Endothelial cell of umbilical vein (primary cell): Measurements from ENCODE around the gene HDAC11. TPM values are rescaled to one million over a fixed set of nuclear protein-coding genes. Genes with fewer than 3 reads are reported as not detected.
A peak's percentile ranks its signal among the peaks of the same experiment; 100 is the strongest.

Experiments used
- BruUV-seq: library from RNA; stranded (reverse); fragments of 400-500 nt; replicated peaks from 2 replicates; lab custom pipeline; 2021; lab: Mats Ljungman, UMichigan
- CTCF ChIA-PET: fragments of 300-600, 350-600 bp; sonication (Branson Sonifier 250); formaldehyde crosslinking; loops from one replicate; lab custom pipeline; 2021; ENCODE audit warnings: antibody characterized with exemption, inconsistent platforms; lab: Charles Lee
- POLR2A ChIA-PET: fragments of 300-600, 350-600 bp; sonication (Branson Sonifier 250); formaldehyde crosslinking; loops from one replicate; lab custom pipeline; 2021; ENCODE audit warnings: antibody characterized with exemption, inconsistent platforms; lab: Charles Lee
- DNase-seq: peaks from one replicate; pipeline ENCODE4 v3.0.0-alpha.2; 2011; ENCODE audit warnings: low read depth, low spot score
- FAIRE-seq: peaks from 2 replicates; lab custom pipeline; 2011; peaks lifted over from hg19 to GRCh38; lab: Jason Lieb, UNC
- H2AFZ ChIP-seq: 2 replicates; pipeline ENCODE4 v1.6.0; 2012; ENCODE audit warnings: low read depth, low read length, control low read depth, inconsistent platforms
- H3K27ac ChIP-seq: 2 replicates; pipeline ENCODE4 v1.5.1; 2011; ENCODE audit warnings: low read depth, mild to moderate bottlenecking, control low read depth, low read length, moderate library complexity; ENCODE audit not compliant: insufficient read depth
- H3K27me3 ChIP-seq, 2 experiments: 2 replicates each; pipeline versions ENCODE4 v1.6.0 to v1.6.1; 2011; ENCODE audit warnings: low read length in 2 of 2, mixed read lengths in 1 of 2; ENCODE audit not compliant: control insufficient read depth in 2 of 2, insufficient read depth in 2 of 2
- H3K36me3 ChIP-seq, 2 experiments: 2 replicates in 1 of 2; 3 replicates in 1 of 2; pipeline ENCODE4 v1.5.1; 2011; ENCODE audit warnings: low read length in 2 of 2, mild to moderate bottlenecking in 1 of 2, moderate library complexity in 1 of 2; ENCODE audit not compliant: control insufficient read depth in 2 of 2, insufficient read depth in 2 of 2; ENCODE audit errors: extremely low read depth in 1 of 2
- H3K4me1 ChIP-seq: 3 replicates; pipeline ENCODE4 v1.5.1; 2011; ENCODE audit warnings: mild to moderate bottlenecking, low read length; ENCODE audit not compliant: control insufficient read depth, insufficient read depth; ENCODE audit errors: extremely low read depth
- H3K4me2 ChIP-seq: 2 replicates; pipeline ENCODE4 v1.6.1; 2011; ENCODE audit warnings: low read length, control low read depth, mixed read lengths; ENCODE audit not compliant: insufficient read depth
- H3K4me3 ChIP-seq, 3 experiments: fragments of 200-600 bp in 1 of 3; sonication (generic), shearing (Covaris generic) in 1 of 3; replicated peaks in 1 of 3; 2 replicates each; pipeline ENCODE4 v1.5.1; 2011 to 2016; ENCODE audit warnings: control low read depth in 3 of 3, low read length in 3 of 3, mild to moderate bottlenecking in 2 of 3, inconsistent platforms in 1 of 3, low read depth in 1 of 3, moderate library complexity in 1 of 3; ENCODE audit not compliant: insufficient read depth in 1 of 3
- H3K79me2 ChIP-seq: 2 replicates; pipeline ENCODE4 v1.6.0; 2012; ENCODE audit warnings: low read length, inconsistent platforms; ENCODE audit not compliant: control insufficient read depth, insufficient read depth
- H3K9ac ChIP-seq: replicated peaks from 2 replicates; pipeline ENCODE3; 2011; ENCODE audit warnings: low read length, control low read depth; ENCODE audit not compliant: insufficient read depth; ENCODE audit errors: extremely low read depth
- H3K9me1 ChIP-seq: replicated peaks from 3 replicates; pipeline ENCODE4 v1.6.0; 2011; ENCODE audit warnings: mild to moderate bottlenecking, low read length; ENCODE audit not compliant: control insufficient read depth, insufficient read depth; ENCODE audit errors: extremely low read depth
- H3K9me3 ChIP-seq: replicated peaks from 2 replicates; pipeline ENCODE4 v1.5.1; 2012; ENCODE audit warnings: low read length, inconsistent platforms; ENCODE audit not compliant: control insufficient read depth, insufficient read depth
- H4K20me1 ChIP-seq: replicated peaks from 2 replicates; pipeline ENCODE3; 2011; ENCODE audit warnings: mild to moderate bottlenecking, low read length; ENCODE audit not compliant: control insufficient read depth, insufficient read depth; ENCODE audit errors: extremely low read depth
- CTCF ChIP-seq, 2 donors: IDR thresholded peaks; 1 replicate in 1 of 2; 2 replicates in 1 of 2; pipeline ENCODE4 v1.5.1; 2011; ENCODE audit warnings: low read length in 2 of 2, mild to moderate bottlenecking in 2 of 2, moderate library complexity in 2 of 2, control low read depth in 1 of 2, inconsistent platforms in 1 of 2, low read depth in 1 of 2; ENCODE audit not compliant: insufficient read depth in 1 of 2; ENCODE audit errors: extremely low read depth in 1 of 2
- EZH2 ChIP-seq: IDR thresholded peaks from 2 replicates; pipeline ENCODE4 v1.6.1; 2012; ENCODE audit warnings: borderline replicate concordance, low read depth, mild to moderate bottlenecking, moderate library complexity, low read length, inconsistent platforms; ENCODE audit not compliant: severe bottlenecking
- FOS ChIP-seq: IDR thresholded peaks from 2 replicates; pipeline ENCODE4 v1.6.1; 2011; ENCODE audit warnings: mild to moderate bottlenecking, low read length, moderate library complexity, borderline replicate concordance; ENCODE audit not compliant: insufficient read depth
- GATA2 ChIP-seq: IDR thresholded peaks from 2 replicates; pipeline ENCODE4 v1.7.0; 2011; ENCODE audit warnings: low read depth, mild to moderate bottlenecking, moderate library complexity, mixed read lengths, low read length; ENCODE audit not compliant: insufficient read length, insufficient read depth
- JUN ChIP-seq: IDR thresholded peaks from 2 replicates; pipeline ENCODE4 v1.6.1; 2011; ENCODE audit warnings: borderline replicate concordance, low read depth; ENCODE audit not compliant: insufficient read length, insufficient read depth
- MAX ChIP-seq: IDR thresholded peaks from 2 replicates; pipeline ENCODE4 v1.6.1; 2011; ENCODE audit not compliant: insufficient read depth, insufficient read length
- MYC ChIP-seq: IDR thresholded peaks from one replicate; pipeline ENCODE4 v1.6.1; 2011; ENCODE audit warnings: mild to moderate bottlenecking, low read depth, low read length
- POLR2A ChIP-seq: IDR thresholded peaks from 2 replicates; pipeline ENCODE4 v1.6.1; 2012; ENCODE audit warnings: low read depth, mild to moderate bottlenecking, control low read depth, low read length
- POLR2AphosphoS5 ChIP-seq: IDR thresholded peaks from 2 replicates; pipeline ENCODE4 v1.6.1; 2012; ENCODE audit warnings: low read depth, mild to moderate bottlenecking, control low read depth, low read length, moderate library complexity; ENCODE audit not compliant: insufficient read depth
- dilution Hi-C: fragments of 300-500 bp; cut with MboI; formaldehyde crosslinking; loops from one replicate; pipeline ENCODE4 v1.15.0; 2019; ENCODE audit warnings: low sequenced_read_pairs; ENCODE audit not compliant: extremely low pct_ligation_motif_present
- intact Hi-C: fragments of 100-400 bp; cut with micrococcal nuclease; formaldehyde crosslinking; loops from one replicate; pipeline ENCODE4 v1.10.0; 2022
- polyA plus RNA-seq, 4 experiments: library from polyadenylated mRNA; depleted of rRNA in 3 of 4; stranded (reverse) in 3 of 4; unstranded in 1 of 4; fragments of >200 nt; gene quantifications; 2 replicates each; pipeline versions ENCODE4 v1.2.1 to v1.2.3, GENCODE V29; 2011 to 2012; ENCODE audit warnings: missing spikeins in 1 of 4
- total RNA-seq: library from RNA; stranded (reverse); gene quantifications from 2 replicates; pipeline ENCODE4 v1.2.3, GENCODE V29; 2021

HDAC11 gene
- total and polyA plus RNA-seq, 2 donors (not counting 3 experiments of a cell fraction or from before 2014, with no cell fraction given) = 6.8 to 8.8 TPM

GRCh38 chr3:13452490-13453335 lies 27.4 kb upstream of the HDAC11 start:
- dilution Hi-C loops (loop anchor here (25.0 kb wide), 1 partner anchor 365 kb away; no protein-coding TSS in a partner anchor), intact Hi-C loops (loop anchor here (1.0 to 10.0 kb wide), 5 partner anchors 150 to 458 kb away; no protein-coding TSS in a partner anchor)
- H3K36me3 ChIP-seq = no peaks in the 10 kb centered on the region
- no peaks in the 10 kb centered on the region for H3K27me3 ChIP-seq
- no peak overlapping the region for H3K27ac ChIP-seq
- no TSS peak for BruUV-seq
- H2AFZ ChIP-seq = peak overlapping the region; percentile 57
- TF ChIP-seq CTCF (IDR thresholded peaks at IDR 0.05; ENCODE audit: extremely low read depth in 1 of 2, insufficient read depth in 1 of 2, low read depth in 1 of 2, low read length in 2 of 2) (peak; percentile 31 to 32), MYC (no peak)
- POLR2A ChIA-PET = no interaction called here
- no peaks in the 10 kb centered on the region for H3K9me3 ChIP-seq
- no peaks in the 10 kb centered on the region for H4K20me1 ChIP-seq
- FAIRE-seq (peak; percentile 83), DNase-seq (peak; percentile 61)
- CTCF ChIA-PET = interaction anchor here (0.6 to 7.9 kb wide), 24 partner anchors 8 to 468 kb away, joined by 3 to 214 read pairs (median 6); partner anchors contain the start of gene HDAC11
- peak overlapping the region; percentile 28 for H3K4me2 ChIP-seq
- no peaks in the 10 kb centered on the region for H3K4me1 ChIP-seq
- H3K4me3 ChIP-seq = no peak overlapping the region
- H3K79me2 ChIP-seq = no peaks in the 10 kb centered on the region
- no peak overlapping the region for H3K9ac ChIP-seq
- H3K9me1 ChIP-seq = no peaks in the 10 kb centered on the region

GRCh38 chr3:13455644-13456043 lies 24.5 kb upstream of the HDAC11 start:
- intact Hi-C loops = loop anchor here (10.0 kb wide), 2 partner anchors 251 to 461 kb away; no protein-coding TSS in a partner anchor
- H3K27me3 ChIP-seq = no peaks in the 10 kb centered on the region
- no TSS peak for BruUV-seq
- no peak overlapping the region for H2AFZ ChIP-seq
- H4K20me1 ChIP-seq = no peaks in the 10 kb centered on the region
- H3K27ac ChIP-seq = no peak overlapping the region
- ChIA-PET POLR2A (no interaction called here), CTCF (interaction anchor here (1.2 to 7.9 kb wide), 3 partner anchors 8 to 365 kb away, joined by 3 to 214 read pairs (median 5); no protein-coding TSS in a partner anchor)
- H3K9me3 ChIP-seq = no peaks in the 10 kb centered on the region
- no peaks in the 10 kb centered on the region for H3K79me2 ChIP-seq
- no peaks in the 10 kb centered on the region for H3K36me3 ChIP-seq
- H3K4me2 ChIP-seq = no peak overlapping the region
- H3K9ac ChIP-seq = no peak overlapping the region
- no peaks in the 10 kb centered on the region for H3K9me1 ChIP-seq
- no peak for TF ChIP-seq POLR2AphosphoS5
- no peak for TF ChIP-seq FOS
- no peak for TF ChIP-seq EZH2
- no peak for TF ChIP-seq CTCF (IDR thresholded peaks at IDR 0.05; ENCODE audit: extremely low read depth in 1 of 2, insufficient read depth in 1 of 2, low read depth in 1 of 2, low read length in 2 of 2)
- TF ChIP-seq JUN = no peak
- no peak for TF ChIP-seq POLR2A
- no peak for TF ChIP-seq MAX
- TF ChIP-seq GATA2 = no peak
- no peak for TF ChIP-seq MYC
- FAIRE-seq (no peak), DNase-seq (no peak)
- dilution Hi-C loops = loop anchor here (25.0 kb wide), 1 partner anchor 368 kb away; no protein-coding TSS in a partner anchor
- H3K4me1 ChIP-seq = no peaks in the 10 kb centered on the region
- no peak overlapping the region for H3K4me3 ChIP-seq
